NOMO-1 treated with DMSO at 0.1 percent for 48 hours (cell line): ENCODE results near the gene ANKIB1.
A peak's percentile ranks its signal among the peaks of the same experiment; 100 is the strongest.
"Not testable (repeated sequence)": the region's sequence is repeated elsewhere in the genome, so short reads cannot be mapped to it uniquely, and the experiment has no call there.

Experiments used
- DNase-seq: peaks from one replicate; lab custom pipeline; 2025; ENCODE audit not compliant: unreplicated experiment; lab: John Stamatoyannopoulos, UW

ANKIB1 gene

GRCh38 chr7:92245487-92246359 is at the start of gene ANKIB1, which contains the start of gene KRIT1:
ANKIB1 (plus strand) TSS chr7:92245974; CDS start chr7:92294979, 49,005 bp downstream.
KRIT1 (minus strand) TSS chr7:92245914; CDS start chr7:92242135, 3,779 bp downstream.
- DNase-seq, result peak; percentile 97

DNA sequence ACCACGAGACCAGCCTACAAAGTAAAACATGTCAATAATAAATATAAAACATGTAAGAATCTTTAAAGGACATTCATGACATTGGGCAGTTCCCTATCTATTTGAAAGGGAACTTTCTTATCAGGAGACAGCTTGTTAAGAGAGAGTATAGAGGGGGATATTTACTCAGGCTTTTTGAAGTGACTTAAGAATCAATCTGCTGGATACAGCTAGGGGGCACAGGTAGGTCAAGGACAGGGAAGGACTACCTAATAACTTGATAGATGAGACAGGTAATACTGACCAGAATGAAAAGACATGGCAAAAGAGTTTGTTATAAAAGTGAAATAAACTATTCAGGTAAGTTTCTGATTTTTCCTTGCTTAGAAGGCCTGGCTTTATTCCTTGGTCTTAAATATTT is 45.0 kb upstream of the ANKIB1 start:
- no peak for DNase-seq

DNA sequence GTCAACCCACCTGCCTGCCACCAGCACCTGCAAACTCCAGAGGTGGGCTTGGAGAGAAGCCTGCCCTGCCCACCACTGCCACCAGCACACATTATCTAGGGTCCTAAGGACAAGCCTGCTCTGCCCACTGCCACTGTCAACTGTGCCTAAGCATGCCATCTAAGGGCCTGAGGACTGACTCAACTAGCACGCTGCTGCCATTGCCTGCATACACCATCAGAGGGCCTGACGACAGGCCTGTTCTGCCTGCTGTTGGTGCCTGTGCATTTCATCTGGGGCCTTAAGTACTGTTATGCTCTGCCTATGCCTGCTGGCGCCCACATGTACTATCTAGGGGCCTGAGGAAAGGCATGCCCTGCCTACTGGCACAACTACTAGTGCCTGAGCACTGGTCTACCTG is 39.8 kb upstream of the ANKIB1 start:
- DNase-seq, result no peak

- DNase-seq, result no peak
Observed at GRCh38 chr7:92206672-92207071, 39.1 kb upstream of the ANKIB1 start.

DNA sequence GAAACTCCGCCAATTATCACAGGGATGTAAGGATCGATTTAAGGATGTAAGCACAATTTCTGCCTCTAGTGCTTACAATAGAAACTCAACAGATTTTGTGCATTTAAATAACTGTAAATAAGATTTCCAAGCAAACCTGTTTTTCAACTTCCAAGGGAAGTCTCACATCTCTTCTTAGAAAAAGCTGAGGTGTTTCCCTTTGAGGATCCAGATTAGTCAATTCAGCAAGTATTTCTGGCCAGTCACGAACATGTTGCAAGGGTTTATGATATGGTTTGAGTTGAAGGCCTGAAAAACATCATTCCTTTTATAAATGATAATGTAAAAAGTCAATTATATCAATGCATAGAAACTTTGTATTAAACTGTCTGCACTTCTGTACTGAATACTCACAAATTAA is 24.0 kb upstream of the ANKIB1 start:
- no peak for DNase-seq

DNA sequence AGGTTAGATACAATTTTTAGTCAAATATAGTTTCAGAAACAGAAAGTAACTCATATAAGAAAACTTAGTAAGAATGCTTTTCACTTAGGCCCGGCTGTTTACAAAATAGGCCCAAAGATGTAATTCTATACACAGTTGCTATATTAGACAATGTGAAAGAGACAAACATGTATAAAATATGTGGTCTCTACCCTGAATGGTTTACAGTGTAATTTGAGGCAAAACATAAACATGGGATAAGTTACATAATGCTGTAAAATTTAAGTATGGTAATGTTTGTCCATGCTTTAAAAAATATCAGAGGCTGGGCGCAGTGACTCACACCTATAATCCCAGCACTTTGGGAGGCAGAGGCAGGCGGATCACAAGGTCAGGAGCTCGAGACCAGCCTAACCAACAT is 18.8 kb upstream of the ANKIB1 start:
- no peak for DNase-seq

- no peak for DNase-seq
Observed at GRCh38 chr7:92228100-92228499, 17.7 kb upstream of the ANKIB1 start.

DNA sequence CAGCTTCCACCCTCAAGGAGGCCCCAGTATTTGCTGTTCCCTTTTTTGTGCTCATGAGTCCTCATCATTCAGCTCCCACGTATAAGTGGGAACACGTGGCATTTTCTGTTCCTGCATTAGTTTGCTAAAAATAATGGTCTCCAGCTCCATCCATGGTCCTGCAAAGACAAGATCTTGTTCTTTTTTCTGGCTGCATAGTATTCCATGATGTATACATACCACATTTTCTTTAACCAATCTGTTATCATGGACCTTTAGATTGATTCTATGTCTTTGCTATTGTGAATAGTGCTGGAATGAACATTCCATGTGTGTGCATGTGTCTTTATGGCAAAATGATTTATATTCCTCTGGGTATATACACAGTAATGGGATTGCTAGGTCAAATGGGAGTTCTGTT is 17.0 kb upstream of the ANKIB1 start:
- no peak for DNase-seq

- no peak for DNase-seq
Observed at GRCh38 chr7:92230547-92230946, 15.2 kb upstream of the ANKIB1 start.

DNA sequence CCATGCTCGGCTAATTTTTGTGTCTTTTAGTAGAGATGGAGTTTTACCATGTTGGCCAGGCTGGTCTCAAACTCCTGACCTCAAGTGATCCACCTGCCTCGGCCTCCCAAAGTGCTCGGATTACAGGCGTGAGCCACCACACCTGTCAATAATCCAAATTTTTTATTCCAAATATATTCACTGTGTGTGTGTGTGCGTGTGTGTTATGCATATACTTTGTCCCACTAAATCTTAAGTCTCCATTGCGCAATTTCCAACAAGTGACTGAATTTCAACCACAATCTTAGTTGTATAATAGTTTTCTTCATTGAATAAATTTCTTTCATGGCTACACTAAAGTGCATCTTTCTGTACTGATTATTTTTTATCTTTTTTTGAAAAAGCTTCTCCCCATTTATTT is 2.8 kb upstream of the ANKIB1 start:
- peak; percentile 31 for DNase-seq

GRCh38 chr7:92244808-92245486 is 827 bp upstream of the ANKIB1 start:
- DNase-seq, result peak; percentile 67

- peak; percentile 36 for DNase-seq
Observed at GRCh38 chr7:92246360-92247101, 757 bp downstream of the ANKIB1 start.

GRCh38 chr7:92250603-92251002 is 4.8 kb downstream of the ANKIB1 start:
- DNase-seq, result no peak

- DNase-seq, result no peak
Observed at GRCh38 chr7:92251181-92251580, 5.4 kb downstream of the ANKIB1 start.

DNA sequence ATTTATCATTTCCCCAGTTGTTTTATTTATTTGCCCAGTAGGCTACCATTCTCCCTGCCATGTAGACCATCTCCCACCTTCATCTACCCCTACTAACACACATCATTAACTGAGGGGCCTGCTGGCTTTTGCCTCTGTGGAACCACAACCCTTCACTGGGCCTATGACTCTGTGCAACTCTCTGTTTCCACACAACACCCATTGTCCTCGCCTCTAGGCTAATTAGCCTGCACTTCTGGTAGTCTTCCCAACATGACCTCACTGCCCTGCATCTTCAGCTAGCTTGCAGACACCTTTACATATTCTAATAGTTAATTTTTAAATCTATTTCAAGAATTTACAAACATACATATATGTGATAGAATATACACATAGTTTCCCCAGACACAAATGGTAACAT is 7.5 kb downstream of the ANKIB1 start:
- no peak for DNase-seq

DNA sequence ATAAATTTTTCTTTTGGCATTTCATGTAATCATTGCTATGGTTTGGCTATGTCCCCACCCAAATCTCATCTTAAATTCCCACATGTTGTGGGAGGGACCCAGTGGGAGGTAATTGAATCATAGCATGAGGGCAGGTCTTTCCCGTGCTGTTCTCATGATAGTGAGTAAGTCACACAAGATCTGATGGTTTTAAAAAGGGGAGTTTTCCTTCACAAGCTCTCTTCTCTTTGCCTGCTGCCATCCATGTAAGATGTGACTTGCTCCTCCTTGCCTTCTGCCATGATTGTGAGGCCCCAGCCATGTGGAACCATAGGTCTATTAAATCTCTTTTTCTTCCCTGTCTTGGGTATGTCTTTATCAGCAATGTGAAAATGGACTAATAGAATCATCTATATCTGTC is 9.0 kb downstream of the ANKIB1 start:
- not testable (repeated sequence) for DNase-seq

DNA sequence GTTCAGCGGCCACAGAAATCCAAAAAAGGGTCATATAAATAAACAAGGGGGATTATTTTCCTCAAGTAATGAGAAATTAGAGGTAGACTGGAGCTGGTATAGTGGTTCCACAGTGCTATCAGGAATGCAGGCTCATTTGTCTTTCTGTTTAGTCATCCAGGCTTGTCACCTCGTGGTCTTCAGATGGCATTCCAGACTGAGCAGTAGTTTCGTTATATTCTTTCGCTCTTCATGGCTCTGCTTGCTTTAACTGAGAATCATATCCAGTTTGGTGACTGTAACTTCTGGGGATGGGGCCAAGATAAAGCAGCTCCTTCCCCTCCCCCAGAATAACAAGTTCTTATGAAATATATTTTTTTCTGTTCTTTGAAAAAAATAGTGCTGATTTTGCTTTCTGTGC is 9.5 kb downstream of the ANKIB1 start:
- no peak for DNase-seq

DNA sequence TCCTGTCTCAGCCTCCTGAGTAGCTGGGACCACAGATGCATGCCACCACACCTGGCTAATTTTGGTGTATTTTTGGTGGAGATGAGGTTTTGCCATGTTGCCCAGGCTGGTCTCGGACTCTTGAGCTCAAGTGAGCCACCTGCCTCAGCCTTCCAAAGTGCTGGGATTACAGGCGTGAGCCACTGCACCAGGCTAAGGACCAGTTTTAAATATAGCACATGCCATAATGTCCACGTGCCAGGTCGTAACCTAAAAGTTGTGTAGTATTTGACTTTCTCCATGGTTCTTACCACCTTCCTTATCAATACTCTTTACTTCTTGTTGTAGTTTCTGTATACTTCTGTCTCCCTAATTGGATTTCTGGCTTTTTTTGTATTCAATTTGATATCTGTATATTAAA is 13.3 kb downstream of the ANKIB1 start:
- DNase-seq, result no peak

DNA sequence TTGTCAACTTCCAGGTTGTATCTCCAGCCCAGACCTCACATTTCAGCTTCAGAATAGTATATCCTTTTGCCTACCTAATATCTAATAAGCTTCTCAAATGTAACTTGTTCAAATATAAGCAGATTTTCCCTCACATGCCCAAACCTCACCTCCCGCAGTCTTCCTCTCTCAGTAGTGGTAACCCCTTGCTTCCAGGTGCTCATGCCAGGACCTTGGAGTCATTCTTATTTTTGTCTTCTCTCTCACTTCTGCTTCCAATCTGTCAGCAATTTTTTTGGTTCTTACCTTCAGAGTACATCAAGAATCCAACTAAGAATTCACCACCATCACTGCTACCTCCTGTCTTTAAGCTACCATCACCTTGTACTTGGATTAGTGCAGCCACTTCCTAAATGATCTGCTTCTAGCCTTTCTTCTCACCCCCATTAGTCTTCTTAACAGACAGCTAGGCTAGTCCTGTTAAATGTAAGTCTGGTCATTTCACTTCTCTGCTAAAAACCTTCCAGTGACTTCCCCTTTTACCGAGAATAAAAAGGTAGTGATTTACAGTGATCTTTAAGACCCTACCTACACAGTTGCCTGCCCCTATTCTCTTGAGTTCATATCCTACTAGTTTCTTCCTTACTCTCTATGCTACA is 14.0 kb downstream of the ANKIB1 start:
- DNase-seq, result peak; percentile 66

- no peak for DNase-seq
Observed at GRCh38 chr7:92260248-92260781, 14.5 kb downstream of the ANKIB1 start.
